ENCODE data around the gene RSL24D1. TPM values are rescaled to one million over a fixed set of nuclear protein-coding genes. Genes with fewer than 3 reads are reported as not detected.

RSL24D1 gene
- total and polyA plus RNA-seq, 9 of the 15 experiments (the other 6 are each of a cell fraction or from before 2014, with no cell fraction given), result 133 to 324 (median 223) TPM

DNA sequence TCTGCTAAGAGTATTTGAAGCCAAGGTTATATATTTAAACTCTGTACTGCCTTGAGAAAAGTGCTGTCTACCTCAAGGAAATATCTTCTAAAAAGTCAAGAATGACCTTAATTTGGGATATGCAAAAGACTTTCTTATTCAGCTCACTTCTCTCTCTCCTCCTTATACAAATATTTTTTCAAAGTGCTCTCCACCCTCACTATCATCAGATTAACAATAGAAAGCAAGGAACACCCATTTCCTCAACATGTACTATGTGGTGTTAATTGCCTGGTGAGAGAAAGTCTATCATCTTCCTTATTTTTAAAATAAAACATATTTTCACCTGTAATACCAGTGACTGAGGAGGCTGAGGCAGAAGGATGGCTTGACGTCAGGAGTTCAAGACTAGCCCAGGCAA, 44.4 kb upstream of the RSL24D1 start:
- Histone ChIP-seq H3K4me2 (ENCODE audit: insufficient read depth, low read length) (no peak overlapping the region), H3K9me1 (ENCODE audit: control insufficient read depth, insufficient read depth, low read length) (no peaks in the 10 kb centered on the region), H3K36me3 (ENCODE audit: control insufficient read depth, insufficient read depth, low read length) (0 out of 3 replicates have a peak, but pooled peaks cover 5% of the 10 kb centered on the region), H3K9me3 (replicated peaks; ENCODE audit: control insufficient read depth, insufficient read depth, low read depth, low read length) (no peaks in the 10 kb centered on the region), H3K27me3 (ENCODE audit: control insufficient read depth in 2 of 2, insufficient read depth in 2 of 2, low read length in 2 of 2) (no peaks in the 10 kb centered on the region), H2AFZ (ENCODE audit: low read depth, low read length) (no peak overlapping the region), H3K79me2 (ENCODE audit: control insufficient read depth, insufficient read depth, low read length) (peaks cover 81% of the 10 kb centered on the region), H3K9ac (ENCODE audit: insufficient read depth in 1 of 2, low read depth in 2 of 2, low read length in 2 of 2) (no peak overlapping the region), H4K20me1 (replicated peaks; ENCODE audit: control insufficient read depth, insufficient read depth, low read length) (no peaks in the 10 kb centered on the region), H3K4me3 (no peak overlapping the region), H3K27ac (ENCODE audit: extremely low read depth, low read depth, low read length) (0 out of 3 replicates have a peak overlapping the region, but pooled peaks have one; percentile 18), H3K4me1 (replicated peaks in 1 of 2; ENCODE audit: control insufficient read depth in 2 of 2, insufficient read depth in 2 of 2, low read length in 2 of 2) (peaks cover 0 to 42% of the 10 kb centered on the region in 2 experiments; a peak in 3 of 5 replicates)
- FAIRE-seq (no peak), ATAC-seq (no peak), DNase-seq (ENCODE audit: extremely low read depth in 1 of 4, low spot score in 3 of 4) (no peak)
- intact Hi-C loops (cut with micrococcal nuclease) (no loop called here), in situ Hi-C loops (cut with MboI) (loop anchor here (5.0 kb wide), 1 partner anchor 41 kb away; no protein-coding TSS in a partner anchor)
- CTCF ChIA-PET (ENCODE audit: low intra/inter-chr PET ratio), result no interaction called here
- BruUV-seq (replicated peaks), result no TSS peak
- 64% methylated on average over 1 of the region's 1 CpG for WGBS (ENCODE audit: insufficient coverage, low coverage, missing lambda C conversion rate)
- POLR2A ChIA-PET, result interaction anchor here (1.3 kb wide), 1 partner anchor 9 kb away, joined by 3 read pairs; no protein-coding TSS in a partner anchor
- TF ChIP-seq ZNF24 (IDR thresholded peaks at IDR 0.05), result no peak
- TF ChIP-seq NR2C1 (IDR thresholded peaks at IDR 0.05), result no peak
- TF ChIP-seq NR2C1 (tag; IDR thresholded peaks at IDR 0.05), result no peak
- TF ChIP-seq BRD9 (IDR thresholded peaks at IDR 0.05; ENCODE audit: low read depth, partially characterized antibody), result no peak

DNA sequence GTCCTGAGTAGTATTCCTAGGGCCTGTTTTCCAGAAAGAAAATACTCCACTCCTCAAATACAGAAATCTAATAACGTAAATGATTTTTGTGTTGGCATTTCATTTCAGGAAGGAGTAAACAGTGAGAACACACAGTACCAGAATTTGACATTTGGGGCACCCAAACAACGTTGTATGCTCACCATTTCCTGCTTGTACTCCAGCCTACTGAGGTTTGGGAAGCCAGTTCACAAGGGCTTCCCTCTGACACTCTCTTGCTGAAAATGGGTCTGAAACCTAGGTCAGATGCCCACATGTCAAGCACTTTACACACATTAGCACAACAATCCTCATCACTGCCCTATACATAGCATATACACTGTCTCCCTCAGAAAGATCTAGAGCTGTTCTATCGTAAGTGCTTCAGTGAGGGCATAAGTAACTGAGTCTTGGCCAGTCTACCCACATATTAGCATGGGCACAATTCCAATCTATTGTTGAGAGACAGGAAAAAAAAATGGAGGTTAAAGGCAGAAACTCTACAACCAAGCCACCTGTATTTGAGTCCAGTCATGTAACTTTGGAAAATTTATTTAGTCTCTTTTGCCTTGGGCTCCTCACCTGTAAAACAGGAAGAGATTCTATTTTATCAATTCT, 43.5 kb upstream of the RSL24D1 start:
- H3K9ac ChIP-seq (ENCODE audit: insufficient read depth in 1 of 2, low read depth in 2 of 2, low read length in 2 of 2), result peak overlapping the region in 1 of 2 experiments; percentile 77; a peak in 1 of 4 replicates
- in situ Hi-C loops (cut with MboI) (loop anchor here (5.0 kb wide), 1 partner anchor 42 kb away; no protein-coding TSS in a partner anchor), intact Hi-C loops (cut with micrococcal nuclease) (no loop called here)
- H3K27ac ChIP-seq (ENCODE audit: extremely low read depth, low read depth, low read length), result peak overlapping the region; percentile 93
- peaks cover 0 to 44% of the 10 kb centered on the region in 2 experiments; a peak in 3 of 5 replicates for H3K4me1 ChIP-seq (replicated peaks in 1 of 2; ENCODE audit: control insufficient read depth in 2 of 2, insufficient read depth in 2 of 2, low read length in 2 of 2)
- no peaks in the 10 kb centered on the region for H3K9me3 ChIP-seq (replicated peaks; ENCODE audit: control insufficient read depth, insufficient read depth, low read depth, low read length)
- CTCF ChIA-PET (ENCODE audit: low intra/inter-chr PET ratio), result no interaction called here
- H4K20me1 ChIP-seq (replicated peaks; ENCODE audit: control insufficient read depth, insufficient read depth, low read length), result no peaks in the 10 kb centered on the region
- no peak overlapping the region for H3K4me3 ChIP-seq
- H3K27me3 ChIP-seq (ENCODE audit: control insufficient read depth in 2 of 2, insufficient read depth in 2 of 2, low read length in 2 of 2), result no peaks in the 10 kb centered on the region
- H2AFZ ChIP-seq (ENCODE audit: low read depth, low read length), result no peak overlapping the region
- peaks cover 85% of the 10 kb centered on the region for H3K79me2 ChIP-seq (ENCODE audit: control insufficient read depth, insufficient read depth, low read length)
- H3K4me2 ChIP-seq (ENCODE audit: insufficient read depth, low read length), result peak overlapping the region; percentile 25
- DNase-seq (ENCODE audit: extremely low read depth in 1 of 4, low spot score in 3 of 4) (no peak), FAIRE-seq (peak; percentile 6), ATAC-seq (peak; percentile 6; the same call in 2 of the 3 replicates)
- H3K9me1 ChIP-seq (ENCODE audit: control insufficient read depth, insufficient read depth, low read length), result no peaks in the 10 kb centered on the region
- POLR2A ChIA-PET, result interaction anchor here (0.6 to 1.6 kb wide), 6 partner anchors 8 to 79 kb away, joined by 3 to 7 read pairs (median 3); partner anchors contain the start of genes PIGB and PIGBOS1
- BruUV-seq (replicated peaks), result no TSS peak
- WGBS (ENCODE audit: insufficient coverage, low coverage, missing lambda C conversion rate), result 22% methylated on average over 3 of the region's 3 CpGs
- H3K36me3 ChIP-seq (ENCODE audit: control insufficient read depth, insufficient read depth, low read length), result 0 out of 3 replicates have a peak, but pooled peaks cover 3% of the 10 kb centered on the region
- TF ChIP-seq TOE1 (IDR thresholded peaks at IDR 0.05; ENCODE audit: borderline replicate concordance) (0 out of 2 replicates have a peak, but pooled peaks have one; percentile 1), TOE1 (CRISPR knock-in tag; IDR thresholded peaks at IDR 0.05; ENCODE audit: borderline replicate concordance, low read depth) (no peak), SREBF2 (CRISPR knock-in tag; IDR thresholded peaks at IDR 0.05) (no peak), RAD21 (CRISPR knock-in tag; conservative IDR thresholded peaks at IDR 0.05 in 1 of 2, IDR thresholded peaks at IDR 0.05 in 1 of 2) (peak in 1 of 2 experiments; percentile 30; a peak in 2 of 4 replicates), EZH2 (IDR thresholded peaks at IDR 0.05; ENCODE audit: borderline replicate concordance, low read depth, low read length) (no peak), ZNF311 (CRISPR knock-in tag; IDR thresholded peaks at IDR 0.05) (0 out of 2 replicates have a peak, but pooled peaks have one; percentile 39), ARID2 (IDR thresholded peaks at IDR 0.05) (no peak), HDAC1 (IDR thresholded peaks at IDR 0.05) (no peak), CXXC5 (CRISPR knock-in tag; IDR thresholded peaks at IDR 0.05) (peak; percentile 42)
- TF ChIP-seq, protein P1, sequence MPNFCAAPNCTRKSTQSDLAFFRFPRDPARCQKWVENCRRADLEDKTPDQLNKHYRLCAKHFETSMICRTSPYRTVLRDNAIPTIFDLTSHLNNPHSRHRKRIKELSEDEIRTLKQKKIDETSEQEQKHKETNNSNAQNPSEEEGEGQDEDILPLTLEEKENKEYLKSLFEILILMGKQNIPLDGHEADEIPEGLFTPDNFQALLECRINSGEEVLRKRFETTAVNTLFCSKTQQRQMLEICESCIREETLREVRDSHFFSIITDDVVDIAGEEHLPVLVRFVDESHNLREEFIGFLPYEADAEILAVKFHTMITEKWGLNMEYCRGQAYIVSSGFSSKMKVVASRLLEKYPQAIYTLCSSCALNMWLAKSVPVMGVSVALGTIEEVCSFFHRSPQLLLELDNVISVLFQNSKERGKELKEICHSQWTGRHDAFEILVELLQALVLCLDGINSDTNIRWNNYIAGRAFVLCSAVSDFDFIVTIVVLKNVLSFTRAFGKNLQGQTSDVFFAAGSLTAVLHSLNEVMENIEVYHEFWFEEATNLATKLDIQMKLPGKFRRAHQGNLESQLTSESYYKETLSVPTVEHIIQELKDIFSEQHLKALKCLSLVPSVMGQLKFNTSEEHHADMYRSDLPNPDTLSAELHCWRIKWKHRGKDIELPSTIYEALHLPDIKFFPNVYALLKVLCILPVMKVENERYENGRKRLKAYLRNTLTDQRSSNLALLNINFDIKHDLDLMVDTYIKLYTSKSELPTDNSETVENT (CRISPR knock-in tag; IDR thresholded peaks at IDR 0.05), result no peak

All from K562 (cell line).